Retinal pigment epithelial cell (primary cell): ENCODE measurements around the gene PLCB4.

ENCODE experiments used
- DNase-seq: peaks from one replicate; pipeline ENCODE4 v3.0.0-alpha.2; 2010; ENCODE audit warnings: low read depth
- H3K4me3 ChIP-seq: 2 replicates; pipeline ENCODE4 v1.5.1; 2011; ENCODE audit warnings: mild to moderate bottlenecking, low read length, control low read depth, moderate library complexity
- TF ChIP-seq, protein P1 (sequence below): conservative IDR thresholded peaks from 2 replicates; pipeline ENCODE4 v1.5.1; 2011; ENCODE audit warnings: low read depth, low read length, control low read depth, inconsistent platforms

Gene PLCB4

DNA sequence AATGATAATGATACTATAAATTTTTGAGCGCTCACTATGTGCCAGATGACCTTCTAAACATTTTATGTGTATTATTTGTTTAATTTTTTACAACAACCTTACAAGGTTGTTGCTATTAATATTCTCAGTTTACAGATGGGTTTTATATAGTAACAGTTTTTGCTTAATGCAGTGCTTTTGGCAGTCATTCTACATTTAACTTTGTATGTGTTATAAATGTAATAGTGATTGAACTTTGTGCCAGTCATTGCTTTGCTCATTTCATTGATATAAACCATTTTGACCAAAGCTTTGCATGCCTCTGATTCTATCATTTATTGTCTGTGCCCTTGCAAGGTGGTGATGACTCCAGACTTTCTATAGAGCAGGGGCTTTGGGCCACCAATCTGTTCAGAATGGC lies 239.2 kb downstream of the PLCB4 start:
- TF ChIP-seq, protein P1, sequence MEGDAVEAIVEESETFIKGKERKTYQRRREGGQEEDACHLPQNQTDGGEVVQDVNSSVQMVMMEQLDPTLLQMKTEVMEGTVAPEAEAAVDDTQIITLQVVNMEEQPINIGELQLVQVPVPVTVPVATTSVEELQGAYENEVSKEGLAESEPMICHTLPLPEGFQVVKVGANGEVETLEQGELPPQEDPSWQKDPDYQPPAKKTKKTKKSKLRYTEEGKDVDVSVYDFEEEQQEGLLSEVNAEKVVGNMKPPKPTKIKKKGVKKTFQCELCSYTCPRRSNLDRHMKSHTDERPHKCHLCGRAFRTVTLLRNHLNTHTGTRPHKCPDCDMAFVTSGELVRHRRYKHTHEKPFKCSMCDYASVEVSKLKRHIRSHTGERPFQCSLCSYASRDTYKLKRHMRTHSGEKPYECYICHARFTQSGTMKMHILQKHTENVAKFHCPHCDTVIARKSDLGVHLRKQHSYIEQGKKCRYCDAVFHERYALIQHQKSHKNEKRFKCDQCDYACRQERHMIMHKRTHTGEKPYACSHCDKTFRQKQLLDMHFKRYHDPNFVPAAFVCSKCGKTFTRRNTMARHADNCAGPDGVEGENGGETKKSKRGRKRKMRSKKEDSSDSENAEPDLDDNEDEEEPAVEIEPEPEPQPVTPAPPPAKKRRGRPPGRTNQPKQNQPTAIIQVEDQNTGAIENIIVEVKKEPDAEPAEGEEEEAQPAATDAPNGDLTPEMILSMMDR: no peak
- H3K4me3 ChIP-seq: no peak overlapping the region
- no peak for DNase-seq

DNA sequence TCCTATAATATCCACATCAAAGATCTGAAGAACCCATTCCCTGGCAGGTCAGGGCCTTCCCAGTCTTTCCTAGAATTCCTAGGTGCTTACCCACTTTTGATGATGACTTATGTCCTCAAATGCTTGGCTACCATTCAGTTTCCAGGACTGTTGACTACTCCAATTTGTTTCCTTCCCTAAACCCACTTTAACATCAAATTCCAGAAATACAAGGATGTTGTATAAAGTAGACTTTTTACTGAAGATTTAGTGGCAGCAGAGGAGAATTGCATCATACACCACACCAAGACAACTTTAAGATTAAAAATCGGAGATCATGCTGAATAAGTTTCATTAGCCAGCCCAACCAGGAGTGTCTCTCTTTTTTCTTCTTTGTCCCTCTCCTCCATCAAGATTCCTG lies 242.2 kb downstream of the PLCB4 start:
- DNase-seq: no peak
- H3K4me3 ChIP-seq: no peak overlapping the region
- TF ChIP-seq, protein P1: no peak

DNA sequence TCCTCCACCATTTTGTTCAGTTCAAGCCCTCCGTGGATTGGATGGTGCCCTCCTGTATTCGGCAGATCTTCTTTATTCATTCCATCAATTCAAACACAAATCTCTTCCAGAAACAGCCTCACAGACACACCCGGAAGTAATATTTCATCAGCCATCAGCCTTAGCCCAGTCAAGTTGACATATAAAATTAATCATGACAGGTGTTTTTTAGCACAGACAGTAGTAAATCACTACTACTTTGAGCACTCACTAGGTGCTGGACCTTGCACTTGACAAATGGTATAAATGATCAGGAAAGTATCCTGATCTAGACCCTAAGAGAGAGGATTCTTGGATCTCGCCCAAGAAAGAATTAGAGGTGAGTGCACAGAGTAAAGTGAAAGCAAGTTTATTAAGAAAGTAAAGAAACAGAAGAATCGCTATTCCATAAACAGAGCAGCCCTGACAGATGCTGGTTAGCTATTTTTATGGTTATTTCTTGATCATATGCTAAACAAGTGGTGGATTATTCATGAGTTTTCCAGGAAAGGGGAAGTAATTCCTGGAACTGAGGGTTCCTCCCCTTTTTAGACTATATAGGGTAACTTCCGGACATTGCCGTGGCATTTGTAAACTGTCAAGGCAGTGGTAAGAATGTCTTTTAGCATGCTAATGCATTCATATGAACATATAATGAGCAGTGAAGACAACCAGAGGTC lies 250.9 kb downstream of the PLCB4 start:
- no peak overlapping the region for H3K4me3 ChIP-seq

DNA sequence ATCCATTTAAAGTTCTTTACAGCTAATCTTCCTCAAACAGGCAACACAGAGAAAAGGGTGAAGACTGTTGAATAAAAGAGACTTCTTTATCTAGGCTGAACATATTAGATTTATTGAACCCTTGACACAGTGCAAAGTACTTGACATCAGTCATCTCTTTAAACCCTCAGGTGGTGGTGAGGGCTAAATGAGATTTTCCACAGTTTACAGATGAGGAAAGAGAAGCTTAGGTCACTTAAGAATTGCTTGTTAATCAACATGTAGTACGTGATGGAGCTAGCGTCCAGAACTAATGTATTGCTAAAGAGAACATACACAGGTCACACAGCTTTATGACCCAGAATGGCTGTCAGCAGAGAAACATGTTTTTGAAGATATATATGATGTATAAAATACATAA lies 252.1 kb downstream of the PLCB4 start:
- TF ChIP-seq, protein P1: no peak
- no peak overlapping the region for H3K4me3 ChIP-seq
- DNase-seq: no peak

More for the DNA sequence above, 250.9 kb downstream of the PLCB4 start:
- TF ChIP-seq, protein P1: no peak
- DNase-seq: no peak

DNA sequence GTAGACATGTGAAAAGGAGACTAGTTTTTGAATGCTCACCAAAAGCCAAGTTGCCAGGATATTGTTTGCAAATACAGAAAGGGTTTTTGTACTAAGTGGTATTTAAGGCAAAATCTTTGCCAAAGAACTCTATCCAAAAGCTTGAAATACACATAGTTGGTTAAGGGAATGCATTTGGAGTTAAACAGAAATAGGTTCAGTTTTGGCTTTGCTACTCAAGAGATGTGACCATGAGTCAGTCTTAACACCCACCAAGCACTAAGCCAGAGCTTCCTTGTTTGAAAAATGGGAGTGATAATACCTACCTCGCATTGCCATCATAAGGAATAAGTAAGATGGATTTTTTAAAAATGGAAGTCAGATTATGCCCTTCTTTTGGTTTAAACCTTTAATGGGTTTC lies 253.8 kb downstream of the PLCB4 start:
- no peak for DNase-seq
- H3K4me3 ChIP-seq: no peak overlapping the region
- TF ChIP-seq, protein P1: no peak

DNA sequence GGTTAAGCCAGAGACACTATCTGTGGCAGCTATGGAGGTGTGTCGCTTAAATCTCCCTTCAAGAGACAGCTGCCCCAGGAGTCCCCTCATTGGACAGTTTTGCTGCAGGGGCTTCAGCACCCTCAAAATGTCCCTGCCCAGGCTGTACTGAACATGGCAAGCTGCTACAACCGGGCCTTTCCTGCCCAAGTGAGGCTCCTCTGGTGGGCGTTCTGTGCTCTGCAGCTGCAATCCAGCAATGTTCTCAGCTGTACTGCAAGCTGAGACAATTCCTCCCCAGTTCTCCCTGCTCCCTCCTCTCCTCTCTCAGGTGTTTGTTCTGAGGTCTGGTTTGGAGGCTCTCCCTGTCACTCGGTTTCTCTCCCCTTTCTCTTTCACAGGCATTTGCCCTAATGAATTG lies 254.7 kb downstream of the PLCB4 start:
- DNase-seq: no peak
- TF ChIP-seq, protein P1: peak; percentile 63
- H3K4me3 ChIP-seq: no peak overlapping the region

DNA sequence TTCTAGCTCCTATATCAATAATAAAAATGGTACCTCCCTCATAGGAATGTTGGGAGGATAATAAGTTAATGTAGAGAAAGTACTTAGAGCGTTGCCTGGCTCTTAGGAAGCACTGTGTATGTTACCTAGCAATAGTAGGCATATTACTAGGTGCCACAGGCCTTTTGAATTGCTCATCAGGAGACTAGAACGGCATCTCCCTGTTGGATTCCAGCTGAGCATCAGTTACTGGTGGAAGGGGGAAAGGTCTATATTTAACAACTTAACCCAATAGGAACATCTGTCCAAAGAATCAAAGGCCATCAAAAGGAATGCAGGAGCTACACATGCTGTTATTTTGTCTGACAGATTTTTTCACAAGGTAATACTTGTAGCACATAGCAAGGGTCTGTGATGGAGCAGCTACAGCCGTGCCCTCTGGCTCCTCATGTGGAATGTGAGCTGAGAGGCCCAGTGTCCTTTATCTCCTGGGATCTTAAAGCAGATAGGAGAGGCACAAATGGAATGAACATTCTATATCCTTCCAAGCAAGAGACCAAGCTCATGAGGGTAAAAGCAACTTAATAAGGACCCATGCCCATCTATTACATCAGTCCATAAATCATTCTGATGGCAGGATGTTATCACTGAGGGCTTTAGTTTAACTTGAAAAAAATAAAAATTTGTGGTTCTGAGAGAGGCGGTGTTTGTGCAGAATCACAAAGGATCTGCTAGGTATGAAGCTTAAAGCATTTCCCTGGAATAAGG lies 260.6 kb downstream of the PLCB4 start:
- no peak overlapping the region for H3K4me3 ChIP-seq
- DNase-seq: no peak
- TF ChIP-seq, protein P1: no peak
